HG03439 (cell line): Measurements from ENCODE around the gene USP53.
"Not testable (repeated sequence)": the region's sequence is repeated elsewhere in the genome, so short reads cannot be mapped to it uniquely, and the experiment has no call there.

Source experiments
- ATAC-seq: cut with Tn5 transposase; IDR thresholded peaks from one replicate; pipeline ENCODE4 v1.9.1; 2021; ENCODE audit warnings: mild to moderate bottlenecking, moderate library complexity; ENCODE audit not compliant: unreplicated experiment

The USP53 gene

DNA sequence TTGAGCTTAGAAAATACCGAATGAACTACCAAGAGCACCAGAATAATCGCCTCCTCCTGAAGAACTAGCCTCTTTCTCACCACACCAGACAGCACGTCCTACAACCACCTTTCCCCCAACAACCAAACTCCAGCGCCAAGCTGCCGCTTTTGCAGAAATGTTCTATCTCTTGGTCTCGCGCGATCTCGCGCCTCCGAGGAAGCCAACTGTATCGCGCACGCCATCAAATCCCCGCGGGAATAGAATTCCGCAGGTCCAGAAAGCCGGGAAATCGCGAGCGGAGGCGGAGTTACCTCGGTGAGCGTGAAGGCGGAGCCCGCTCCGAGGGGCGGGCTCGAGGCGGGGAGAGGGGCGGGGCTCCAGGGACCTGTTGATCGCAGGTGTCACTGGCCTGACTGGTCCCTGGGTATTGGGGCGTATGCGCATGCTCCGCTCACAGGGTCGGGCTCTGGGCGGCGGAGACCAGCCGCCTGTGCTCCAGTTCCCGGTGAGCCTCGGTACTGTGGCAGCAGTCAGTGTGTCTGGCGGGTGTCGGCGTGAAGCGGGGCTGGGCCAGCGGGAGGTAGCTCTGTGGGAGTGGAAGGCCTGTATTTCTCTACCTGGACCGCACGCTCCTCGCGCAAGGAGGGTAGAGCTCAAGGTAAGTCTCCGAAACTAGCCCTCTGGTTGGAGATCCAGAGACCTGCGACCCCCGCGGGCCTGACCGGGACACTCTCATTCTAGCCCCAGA, at the start of gene USP53:
Gene USP53, plus strand, starts transcription at position 480 of the 730 bp plus-strand sequence. CDS start 27,047 bp downstream, outside the sequence.
- ATAC-seq = peak; percentile 95

DNA sequence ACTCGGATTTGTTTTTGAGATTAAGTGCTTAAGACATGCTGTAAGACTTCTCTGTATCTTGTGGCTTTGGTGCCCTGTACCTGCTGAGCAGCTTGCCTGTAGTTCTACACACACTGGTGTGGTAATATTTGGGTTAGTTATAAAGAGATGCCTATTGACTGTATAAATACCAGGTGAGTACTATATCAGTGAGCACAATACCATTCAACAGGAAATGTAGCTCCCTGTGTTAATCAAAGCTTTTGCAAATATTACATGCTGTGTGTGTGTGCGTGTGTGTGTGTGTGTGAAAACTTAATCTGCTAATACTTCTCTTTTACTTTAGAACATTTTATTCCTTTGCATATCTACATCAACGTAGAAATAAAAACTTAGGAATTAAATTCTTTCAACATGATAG, 46.7 kb upstream of the USP53 start:
- no peak for ATAC-seq

DNA sequence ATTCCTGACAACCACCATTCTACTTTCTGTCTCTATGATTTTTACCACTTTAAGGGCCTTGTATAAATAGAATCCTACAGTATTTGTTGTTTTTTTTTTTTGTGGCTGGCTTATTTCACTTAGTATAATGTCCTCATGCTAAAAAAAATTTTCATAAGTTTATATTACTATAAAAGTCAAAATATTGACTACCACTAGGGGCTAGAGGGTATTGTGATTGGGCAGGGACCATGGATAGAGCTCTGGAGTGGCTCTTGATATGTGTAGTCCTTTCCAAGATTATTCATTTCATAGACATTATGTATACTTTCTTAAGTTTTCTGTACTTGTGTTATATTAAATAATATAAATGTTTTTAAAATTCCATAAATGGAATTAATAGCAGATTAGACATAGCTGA, 42.3 kb upstream of the USP53 start:
- ATAC-seq = no peak

DNA sequence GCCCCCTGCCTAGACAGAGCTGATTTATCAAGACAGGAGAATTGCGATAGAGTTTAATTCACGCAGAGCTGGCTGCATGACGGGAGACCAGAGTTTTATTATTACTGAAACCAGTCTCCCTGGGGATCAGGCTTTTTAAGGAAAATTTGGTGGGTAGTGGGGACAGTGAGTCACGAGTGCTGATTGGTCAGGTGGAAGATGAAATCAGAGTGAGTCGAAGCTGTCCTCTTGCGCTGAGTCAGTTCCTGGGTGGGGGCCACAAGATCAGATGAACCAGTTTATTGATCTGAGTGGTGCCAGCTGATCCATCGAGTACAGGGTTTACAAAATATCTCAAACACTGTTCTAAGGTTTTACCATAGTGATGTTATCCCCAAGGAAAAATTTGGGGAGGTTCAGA, 40.3 kb upstream of the USP53 start:
- no peak for ATAC-seq

DNA sequence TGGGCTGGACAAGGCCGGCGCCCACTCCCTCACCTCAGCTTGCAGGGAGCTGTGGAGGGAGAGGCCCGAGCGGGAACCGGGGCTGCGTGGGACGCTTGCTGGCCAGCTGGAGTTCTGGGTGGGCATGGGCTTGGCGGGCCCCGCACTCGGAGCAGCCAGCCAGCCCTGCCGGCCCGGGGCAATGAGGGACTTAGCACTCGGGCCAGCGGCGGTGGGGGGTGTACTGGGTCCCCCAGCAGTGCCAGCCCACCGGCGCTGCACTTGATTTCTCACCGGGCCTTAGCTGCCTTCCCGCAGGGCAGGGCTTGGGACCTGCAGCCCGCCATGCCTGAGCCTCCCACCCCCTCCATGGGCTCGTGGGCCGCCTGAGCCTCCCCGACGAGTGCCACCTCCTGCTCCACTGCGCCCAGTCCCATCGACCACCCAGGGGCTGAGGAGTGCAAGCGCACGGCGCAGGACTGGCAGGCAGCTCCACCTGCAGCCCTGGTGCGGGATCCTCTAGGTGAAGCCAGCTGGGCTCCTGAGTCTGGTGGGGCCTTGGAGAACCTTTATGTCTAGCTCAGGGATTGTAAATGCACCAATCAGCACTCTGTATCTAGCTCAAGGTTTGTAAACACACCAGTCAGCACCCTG, 38.7 kb upstream of the USP53 start:
- ATAC-seq = not testable (repeated sequence)

DNA sequence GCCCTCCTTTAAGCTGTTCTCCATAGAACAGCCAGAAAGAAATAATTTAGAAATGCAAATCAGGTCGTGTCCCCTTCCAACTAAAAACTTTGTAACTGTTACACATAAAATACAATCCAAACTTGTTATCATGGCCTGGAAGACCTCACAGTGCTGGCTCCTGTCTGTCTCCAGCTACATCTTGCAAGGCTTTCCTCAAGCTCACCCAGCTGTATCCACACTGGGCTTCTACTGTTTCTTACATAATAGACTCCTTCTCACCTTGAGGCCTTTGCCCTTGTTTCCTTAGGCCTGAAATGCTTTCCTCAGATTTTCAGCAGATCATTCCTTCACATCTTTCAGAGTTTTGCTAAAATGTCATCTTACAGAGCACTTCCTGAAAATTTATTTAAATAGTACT, 33.5 kb upstream of the USP53 start:
- ATAC-seq = no peak

DNA sequence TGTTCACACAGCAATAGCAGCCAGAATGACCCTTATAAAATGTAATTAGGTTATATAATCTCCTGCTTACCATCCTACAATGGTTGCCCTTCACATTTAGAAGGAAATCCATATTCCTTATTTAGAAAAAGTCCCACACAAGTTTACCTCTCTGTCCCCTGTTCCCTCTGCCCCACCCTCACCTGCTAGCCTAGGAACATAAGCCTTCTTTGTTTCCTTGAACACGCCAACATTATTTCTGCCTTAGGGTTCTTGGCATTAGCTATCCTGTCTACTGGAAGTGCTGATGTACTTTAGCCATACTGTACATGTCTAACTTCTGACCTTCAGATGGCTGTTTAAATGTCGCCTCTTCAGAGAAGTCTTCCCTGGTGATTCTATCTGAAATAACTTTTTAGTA, 28.4 kb upstream of the USP53 start:
- no peak for ATAC-seq

DNA sequence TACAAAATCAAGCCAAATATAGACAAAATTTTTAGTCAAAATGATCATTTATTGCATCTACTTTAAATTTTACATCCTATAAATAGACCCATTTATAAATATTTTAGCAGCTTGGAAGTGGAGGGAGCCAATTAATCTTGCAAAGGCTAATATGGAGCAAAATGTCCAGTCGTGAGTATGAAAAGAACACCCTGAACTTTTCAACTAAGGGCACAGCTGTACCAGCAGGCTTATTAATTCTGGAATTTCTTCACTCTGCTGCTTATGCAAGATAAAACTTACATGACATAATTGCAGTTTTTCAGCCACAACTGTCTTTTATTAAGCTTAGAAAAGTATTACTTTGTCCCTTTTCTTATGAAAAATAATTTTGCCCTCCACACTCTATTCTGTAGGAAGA, 22.9 kb upstream of the USP53 start:
- ATAC-seq = no peak

DNA sequence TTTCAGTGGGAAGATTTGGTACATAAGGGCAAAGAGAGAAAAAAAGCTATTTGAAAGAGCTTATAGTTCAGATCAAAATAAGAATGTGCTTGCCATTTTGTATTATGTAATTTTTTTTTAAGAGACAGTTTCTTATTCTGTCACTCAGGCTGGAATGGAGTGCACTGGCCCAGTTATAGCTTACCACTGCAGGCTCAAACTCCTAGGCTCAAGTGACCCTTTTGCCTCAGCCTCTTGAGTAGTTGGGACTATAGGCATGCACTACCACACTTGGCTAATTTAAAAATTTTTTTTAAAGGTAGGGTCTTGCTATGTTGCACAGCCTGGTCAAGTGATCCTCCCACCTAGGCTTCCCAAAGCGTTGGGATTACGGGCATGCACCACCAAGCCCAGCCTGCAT, 22.2 kb upstream of the USP53 start:
- ATAC-seq = no peak

DNA sequence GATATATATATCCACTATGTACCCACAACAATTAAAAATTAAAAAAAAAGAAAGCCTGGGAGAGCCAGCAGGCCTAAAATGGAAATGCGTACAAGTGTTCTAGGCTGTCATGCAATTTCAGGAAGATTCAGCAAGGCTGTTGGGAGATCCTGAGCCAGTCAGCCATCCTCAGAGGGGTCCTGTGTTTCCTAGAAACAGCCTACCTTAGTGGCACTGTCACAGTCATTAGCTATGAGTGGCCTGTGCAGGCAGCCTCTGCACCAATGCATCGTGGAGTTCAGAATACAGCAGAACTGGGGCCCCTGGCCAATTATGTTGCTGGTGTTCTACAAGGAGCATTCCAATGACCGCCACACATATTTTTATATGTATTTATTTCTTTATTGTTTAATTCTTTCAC, 21.0 kb upstream of the USP53 start:
- no peak for ATAC-seq

DNA sequence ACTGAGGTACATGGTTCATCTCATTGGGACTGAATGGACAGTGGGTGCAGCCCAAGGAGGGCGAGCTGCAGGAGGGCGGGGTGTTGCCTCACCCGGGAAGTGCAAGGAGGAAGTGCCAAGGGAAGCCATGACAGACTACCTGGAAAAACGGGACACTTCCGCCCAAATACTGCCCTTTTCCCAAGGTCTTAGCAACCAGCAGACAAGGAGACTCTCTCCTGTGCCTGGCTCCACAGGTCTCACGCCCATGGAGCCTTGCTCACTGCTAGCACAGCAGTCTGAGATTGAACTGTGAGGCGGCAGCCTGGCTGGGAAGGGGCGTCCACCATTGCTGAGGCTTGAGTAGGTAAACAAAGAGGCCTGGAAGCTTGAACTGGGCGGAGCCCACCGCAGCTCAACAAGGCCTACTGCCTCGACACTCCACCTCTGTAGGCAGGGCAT, 14.7 kb upstream of the USP53 start:
- ATAC-seq = no peak

DNA sequence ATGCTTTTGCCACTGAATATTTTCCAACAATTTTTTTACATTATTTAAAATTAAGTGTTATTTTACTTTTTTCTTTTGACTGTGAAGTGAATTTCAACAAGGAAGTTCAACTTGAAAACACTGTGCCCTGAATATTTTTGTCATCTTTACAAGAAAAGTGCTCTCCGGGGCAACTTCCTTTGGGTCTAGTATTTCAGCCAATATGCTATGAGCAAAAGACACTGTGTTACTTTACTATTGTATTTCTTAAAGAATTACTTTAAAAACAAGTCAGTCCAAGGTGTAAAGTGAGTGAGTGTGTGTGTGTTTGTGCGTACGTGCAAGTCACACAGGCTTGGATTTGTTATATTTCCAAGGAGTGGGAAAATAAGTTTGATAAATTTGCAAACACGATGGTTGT, 7.6 kb upstream of the USP53 start:
- ATAC-seq = no peak

DNA sequence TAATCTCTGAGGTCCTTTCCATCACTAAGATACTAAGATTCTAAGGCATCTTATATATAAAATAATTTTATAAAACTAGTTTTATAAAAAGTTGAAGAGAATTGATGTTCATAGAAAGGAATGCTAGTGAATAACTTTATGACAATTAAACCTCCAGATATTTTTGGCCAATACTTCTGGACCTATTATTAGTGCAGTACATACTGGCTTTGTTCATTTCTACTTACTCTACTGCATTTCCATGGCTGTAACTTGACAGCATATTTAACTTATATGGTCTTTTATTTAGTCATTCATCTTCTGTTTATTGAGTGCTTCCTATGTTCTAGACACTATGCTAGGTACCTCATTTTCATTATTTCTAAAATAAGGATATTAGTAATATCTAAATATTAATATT, 6.8 kb upstream of the USP53 start:
- no peak for ATAC-seq

DNA sequence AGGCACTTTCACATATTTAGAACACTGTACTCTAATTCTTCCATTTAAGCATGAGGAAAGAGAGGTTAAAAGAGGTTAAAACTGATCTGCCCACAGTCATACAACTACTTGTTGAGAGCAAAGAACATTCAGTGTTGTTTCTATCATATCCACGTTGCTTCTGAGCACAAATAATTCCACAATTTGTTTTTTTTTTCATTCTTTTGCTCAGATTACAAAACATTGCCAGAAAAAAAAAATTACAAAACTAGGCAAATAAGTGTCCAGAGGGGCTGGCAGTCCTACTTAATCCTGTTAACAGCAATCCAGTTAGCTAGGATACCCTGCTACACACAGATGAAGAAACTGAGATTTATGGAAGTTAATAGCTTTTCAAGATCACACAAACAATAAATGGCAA, 6.3 kb upstream of the USP53 start:
- ATAC-seq = no peak

DNA sequence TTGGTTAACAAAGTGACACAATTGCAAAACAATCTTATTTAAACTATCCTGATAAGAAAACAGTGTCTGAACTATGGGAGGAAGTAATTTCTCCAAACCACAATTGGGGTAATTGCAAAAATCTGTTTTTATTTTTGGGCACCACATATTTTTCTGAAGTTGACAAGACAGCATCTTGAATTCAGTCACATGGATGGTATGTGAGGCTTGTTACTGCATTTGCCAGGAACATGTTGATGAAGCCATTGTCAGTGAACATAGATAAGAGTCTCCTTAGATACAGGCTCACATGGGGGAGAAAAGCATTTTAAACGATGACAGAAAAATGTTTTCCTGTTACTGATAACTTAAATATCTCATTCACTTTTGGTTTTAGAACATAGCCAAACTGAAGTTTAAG, 5.5 kb upstream of the USP53 start:
- ATAC-seq = no peak

DNA sequence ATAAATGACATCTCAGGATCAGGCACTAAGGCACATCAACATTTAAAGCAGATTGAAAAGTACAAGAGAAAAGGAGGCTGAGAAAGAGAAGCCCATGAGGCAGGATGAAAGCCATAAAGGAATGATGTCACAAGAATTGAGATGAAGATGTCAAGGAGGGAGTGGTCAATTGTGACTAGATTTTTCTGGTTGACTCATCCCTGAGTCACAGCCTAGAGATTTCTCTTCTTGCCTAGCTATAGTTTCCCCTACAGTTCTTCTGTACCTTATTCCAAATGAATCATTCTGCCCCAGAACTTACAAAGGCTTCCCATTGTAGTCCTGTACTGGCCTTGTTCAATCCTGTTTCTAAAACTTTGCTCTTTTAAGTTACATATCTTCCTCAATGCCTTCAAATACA, 3.4 kb upstream of the USP53 start:
- no peak for ATAC-seq

DNA sequence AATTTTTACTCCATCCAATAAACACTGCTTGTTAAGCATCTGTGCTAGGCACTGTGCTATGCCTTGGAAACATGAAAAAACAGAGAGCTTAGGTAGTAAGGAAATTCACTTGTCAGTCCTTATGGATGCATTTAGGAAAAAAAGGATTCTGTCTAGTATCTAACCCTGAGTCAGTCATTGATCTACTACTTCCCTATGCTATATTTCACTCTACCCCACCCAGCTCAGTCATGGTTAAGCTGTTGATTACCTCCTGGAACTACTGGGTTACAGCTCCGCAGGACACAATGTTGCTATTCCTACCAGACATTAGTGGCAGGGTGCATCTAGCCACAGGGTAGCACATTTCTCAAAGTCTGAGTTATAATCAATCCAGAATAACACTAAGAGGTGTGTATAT, 2.9 kb upstream of the USP53 start:
- no peak for ATAC-seq

DNA sequence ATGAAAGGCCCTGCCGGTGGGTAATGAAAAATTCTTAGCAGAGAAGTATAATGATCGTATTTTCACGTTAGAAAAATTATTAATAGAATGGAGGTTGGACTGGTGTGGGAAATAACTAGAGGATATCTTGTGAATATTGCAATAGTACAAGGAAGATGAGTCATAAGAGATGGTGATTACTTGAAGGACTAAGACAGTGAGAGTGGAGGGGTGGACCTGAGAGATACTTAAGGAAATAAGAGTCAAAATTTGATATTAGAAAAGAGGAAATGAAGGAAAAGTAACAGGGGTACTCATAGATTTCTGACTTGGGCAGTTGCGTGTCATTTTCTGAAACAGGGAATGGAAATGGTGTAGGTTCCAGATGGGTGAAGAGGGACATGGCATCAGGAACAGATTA, 1.7 kb upstream of the USP53 start:
- no peak for ATAC-seq

DNA sequence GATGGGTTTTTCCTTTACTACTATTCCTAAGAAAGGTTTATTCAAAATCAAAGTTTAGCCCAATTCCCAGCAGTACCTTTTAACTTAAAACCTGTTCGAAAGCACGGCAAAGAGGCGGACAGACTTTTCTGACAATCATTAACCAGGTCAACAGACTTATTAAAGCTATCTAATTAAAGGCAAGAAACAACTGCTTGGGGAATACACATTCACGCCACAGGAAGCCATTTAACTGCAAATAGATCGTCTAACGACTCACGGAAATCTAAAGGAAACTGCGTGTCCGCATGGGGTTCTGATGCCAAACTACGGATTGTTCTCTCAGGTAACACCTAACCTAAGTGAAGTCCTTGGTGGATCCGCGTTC, 663 bp upstream of the USP53 start:
- peak; percentile 7 for ATAC-seq

DNA sequence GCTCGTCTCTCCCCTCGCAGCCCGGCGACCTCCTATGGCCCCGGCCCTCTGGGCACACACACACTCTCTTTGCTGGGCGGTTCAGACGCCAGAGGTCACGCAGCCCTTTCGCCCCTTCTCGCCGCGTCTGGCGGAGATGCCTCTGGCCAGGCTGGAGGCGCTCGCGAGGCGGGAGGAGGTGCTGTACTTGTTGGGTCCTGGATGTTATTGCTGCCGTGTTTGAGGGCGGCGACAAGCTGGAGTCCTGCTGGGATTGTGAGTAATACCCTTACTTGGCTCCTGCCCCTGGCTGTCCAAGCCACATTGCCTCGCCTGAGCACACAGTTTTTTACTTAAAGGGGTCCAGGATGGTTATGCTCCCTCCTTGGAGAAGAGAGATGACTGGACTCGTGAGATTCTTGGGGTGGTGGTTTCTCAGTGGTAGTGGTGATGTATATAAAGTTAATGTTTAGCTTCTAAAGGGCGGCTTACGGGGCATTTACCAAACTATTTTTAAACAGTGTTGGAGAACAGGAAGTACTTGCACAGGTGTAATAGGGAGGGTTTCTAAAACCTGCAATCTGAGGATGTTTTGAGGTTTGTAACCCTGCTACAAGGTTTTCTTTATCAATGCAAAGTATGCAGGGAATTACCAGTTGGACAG, 572 bp downstream of the USP53 start:
- ATAC-seq = peak; percentile 64

DNA sequence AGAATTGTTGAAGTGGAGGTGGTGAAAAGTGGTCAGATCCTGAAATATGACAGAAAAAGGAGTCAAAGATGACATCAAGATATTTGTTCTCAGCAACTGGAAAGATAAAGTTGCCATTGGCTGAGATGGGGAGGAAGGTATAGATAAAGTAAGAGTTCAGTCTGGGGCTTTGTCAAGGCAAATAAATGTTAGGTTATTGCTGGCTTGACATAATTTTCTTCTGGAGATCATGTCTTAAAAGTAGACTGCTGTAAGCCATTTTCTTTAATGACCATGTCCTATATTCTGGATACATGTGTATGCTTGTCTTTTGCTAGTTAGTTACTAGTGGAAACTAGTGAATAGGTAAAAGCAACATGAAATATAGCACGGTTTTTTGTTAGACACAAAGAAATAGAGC, 5.6 kb downstream of the USP53 start:
- no peak for ATAC-seq

DNA sequence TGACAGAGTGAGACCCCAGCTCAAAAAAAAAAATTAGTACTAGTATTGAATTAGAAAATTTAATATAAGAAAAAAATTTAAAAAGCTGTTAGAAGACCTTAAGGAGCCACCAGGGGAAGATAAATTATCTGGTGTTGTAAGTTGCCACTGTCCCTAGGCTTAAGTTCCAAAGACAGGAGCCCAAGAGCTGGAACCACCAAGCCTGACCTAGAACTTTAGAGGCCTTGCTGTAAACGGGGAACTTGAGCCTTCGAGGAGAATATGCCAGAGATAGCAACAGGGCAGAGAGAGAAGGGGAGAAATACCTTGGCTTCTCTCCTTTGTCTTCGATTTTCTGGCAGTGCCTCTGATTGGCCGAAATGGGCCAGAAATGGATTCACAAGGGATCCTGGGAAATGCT, 8.9 kb downstream of the USP53 start:
- no peak for ATAC-seq
